Activated CD8-positive, alpha-beta memory T cell treated with anti-CD3 and anti-CD28 coated beads, Interleukin-2, amount 50 U/mL, for 48 hours (primary cell): ENCODE results near the gene RCHY1.
"Not testable (repeated sequence)": the region's sequence is repeated elsewhere in the genome, so short reads cannot be mapped to it uniquely, and the experiment has no call there.

Experiments
- DNase-seq: peaks from one replicate; pipeline ENCODE4 v3.0.0-alpha.2; 2020

The RCHY1 gene

GRCh38 chr4:75514949-75515612 is 878 bp upstream of the RCHY1 start:
- DNase-seq = no peak

GRCh38 chr4:75513526-75514130 is 575 bp downstream of the RCHY1 start:
- DNase-seq = no peak

GRCh38 chr4:75512386-75513211 is 1.6 kb downstream of the RCHY1 start:
- DNase-seq = no peak

- no peak for DNase-seq
These were observed 2.4 kb downstream of the RCHY1 start for GRCh38 chr4:75511841-75512240.

GRCh38 chr4:75509592-75509991 is 4.6 kb downstream of the RCHY1 start:
- not testable (repeated sequence) for DNase-seq

- no peak for DNase-seq
These were observed 8.6 kb downstream of the RCHY1 start for GRCh38 chr4:75505630-75506029.

- DNase-seq = no peak
These were observed 11.5 kb downstream of the RCHY1 start for GRCh38 chr4:75502671-75503070.

GRCh38 chr4:75499900-75500299 is 14.3 kb downstream of the RCHY1 start:
- DNase-seq = no peak

- no peak for DNase-seq
These were observed 16.2 kb downstream of the RCHY1 start for GRCh38 chr4:75498041-75498440.

- DNase-seq = no peak
These were observed 17.1 kb downstream of the RCHY1 start for GRCh38 chr4:75497133-75497532.

GRCh38 chr4:75496406-75496805 is 17.8 kb downstream of the RCHY1 start:
- DNase-seq = no peak

- no peak for DNase-seq
These were observed 18.7 kb downstream of the RCHY1 start for GRCh38 chr4:75495476-75495875.

- DNase-seq = no peak
These were observed 19.6 kb downstream of the RCHY1 start for GRCh38 chr4:75494563-75494962.

GRCh38 chr4:75490155-75490554 is 24.0 kb downstream of the RCHY1 start:
- no peak for DNase-seq

- no peak for DNase-seq
These were observed 30.0 kb downstream of the RCHY1 start for GRCh38 chr4:75484190-75484589.

- no peak for DNase-seq
These were observed 37.0 kb downstream of the RCHY1 start for GRCh38 chr4:75477201-75477600.

GRCh38 chr4:75470738-75471137 is 43.5 kb downstream of the RCHY1 start:
- DNase-seq = no peak

- DNase-seq = no peak
These were observed 44.3 kb downstream of the RCHY1 start for GRCh38 chr4:75469896-75470295.

GRCh38 chr4:75457365-75457764 is 56.8 kb downstream of the RCHY1 start:
- no peak for DNase-seq

GRCh38 chr4:75434105-75434504 is 80.1 kb downstream of the RCHY1 start:
- no peak for DNase-seq

GRCh38 chr4:75432683-75433082 is 81.5 kb downstream of the RCHY1 start:
- no peak for DNase-seq

- DNase-seq = no peak
These were observed 85.0 kb downstream of the RCHY1 start for GRCh38 chr4:75429208-75429607.
